HG03378 (cell line): Measurements from ENCODE around the gene ARHGEF12.

ENCODE experiments used
- ATAC-seq: cut with Tn5 transposase; IDR thresholded peaks from one replicate; pipeline ENCODE4 v1.9.1; 2021; ENCODE audit warnings: mild to moderate bottlenecking, moderate library complexity; ENCODE audit not compliant: unreplicated experiment

The ARHGEF12 gene

GRCh38 chr11:120528749-120529148, 192.5 kb downstream of the ARHGEF12 start:
- ATAC-seq = no peak

- ATAC-seq = no peak
Observed at GRCh38 chr11:120529214-120529613, 193.0 kb downstream of the ARHGEF12 start.

GRCh38 chr11:120529911-120530310, 193.7 kb downstream of the ARHGEF12 start:
- no peak for ATAC-seq

- ATAC-seq = no peak
Observed at GRCh38 chr11:120532082-120532831, 196.0 kb downstream of the ARHGEF12 start.

- ATAC-seq = no peak
Observed at GRCh38 chr11:120532832-120533196, 196.6 kb downstream of the ARHGEF12 start.

- ATAC-seq = no peak
Observed at GRCh38 chr11:120536091-120536796, 200.0 kb downstream of the ARHGEF12 start.

GRCh38 chr11:120536797-120537169, 200.6 kb downstream of the ARHGEF12 start:
- no peak for ATAC-seq

- ATAC-seq = no peak
Observed at GRCh38 chr11:120537996-120538395, 201.8 kb downstream of the ARHGEF12 start.

GRCh38 chr11:120538707-120539106, 202.5 kb downstream of the ARHGEF12 start:
- ATAC-seq = no peak
